Natural killer cell (primary cell): Measurements from ENCODE around the gene PIAS4. TPM values are rescaled to one million over a fixed set of nuclear protein-coding genes. Genes with fewer than 3 reads are reported as not detected.
A peak's percentile ranks its signal among the peaks of the same experiment; 100 is the strongest.

Source experiments
- ATAC-seq, 3 donors: fragments of 150-1000 bp in 2 of 3; fragments of 200-7000 bp in 1 of 3; cut with Tn5 transposase; 1 replicate in 1 of 3; 2 replicates in 2 of 3; pipeline ENCODE4 v1.10.0; 2021; ENCODE audit warnings: mild to moderate bottlenecking in 2 of 3, moderate library complexity in 2 of 3
- DNase-seq, 2 donors: peaks; one replicate each; pipeline versions ENCODE4 v3.0.0 to v3.0.0-alpha.2; 2013 to 2021; ENCODE audit warnings: mixed read lengths in 1 of 2
- H3K27ac ChIP-seq: one replicate; pipeline ENCODE4 v1.5.1; 2013; ENCODE audit warnings: mild to moderate bottlenecking, low read length
- H3K27me3 ChIP-seq: one replicate; pipeline ENCODE4 v1.6.1; 2013; ENCODE audit warnings: low read length; ENCODE audit not compliant: control insufficient read depth, insufficient read depth
- H3K36me3 ChIP-seq: one replicate; pipeline ENCODE4 v1.6.1; 2013; ENCODE audit warnings: low read length; ENCODE audit not compliant: control insufficient read depth, insufficient read depth
- H3K4me1 ChIP-seq: one replicate; pipeline ENCODE4 v1.6.1; 2013; ENCODE audit warnings: low read length; ENCODE audit not compliant: control insufficient read depth, insufficient read depth
- H3K4me3 ChIP-seq: one replicate; pipeline ENCODE4 v1.5.1; 2013; ENCODE audit warnings: low read length
- H3K9me3 ChIP-seq: one replicate; pipeline ENCODE4 v1.6.1; 2013; ENCODE audit warnings: low read length; ENCODE audit not compliant: control insufficient read depth, insufficient read depth
- H3K27ac Mint-ChIP-seq, 2 donors: one replicate each; pipeline ENCODE4 v1.8.0; 2022; ENCODE audit warnings: mild to moderate bottlenecking in 2 of 2, mixed read lengths in 2 of 2, moderate library complexity in 1 of 2
- H3K27me3 Mint-ChIP-seq, 2 donors: one replicate each; pipeline ENCODE4 v1.8.0; 2022; ENCODE audit warnings: low read depth in 2 of 2, mixed read lengths in 2 of 2
- H3K36me3 Mint-ChIP-seq: one replicate; pipeline ENCODE4 v1.8.0; 2022; ENCODE audit warnings: mixed read lengths
- H3K4me1 Mint-ChIP-seq, 2 donors: one replicate each; pipeline ENCODE4 v1.8.0; 2022; ENCODE audit warnings: mixed read lengths in 2 of 2
- H3K4me3 Mint-ChIP-seq: one replicate; pipeline ENCODE4 v1.8.0; 2022; ENCODE audit warnings: mild to moderate bottlenecking, moderate library complexity, mixed read lengths
- H3K9me3 Mint-ChIP-seq, 2 donors: one replicate each; pipeline ENCODE4 v1.8.0; 2022; ENCODE audit warnings: mixed read lengths in 2 of 2
- CTCF ChIP-seq: fragments of 200-600 bp; IDR thresholded peaks from one replicate; pipeline ENCODE4 v1.8.0; 2022; ENCODE audit warnings: antibody characterized with exemption
- WGBS: methylation state at CpG from one replicate; pipeline ENCODE4 v1.1.7; 2013; ENCODE audit warnings: missing lambda C conversion rate; ENCODE audit not compliant: insufficient coverage; 5-methylcytosine and 5-hydroxymethylcytosine counted together
- intact Hi-C: fragments of 100-400 bp; cut with micrococcal nuclease; formaldehyde crosslinking; loops from one replicate; pipeline ENCODE4 v1.14.2; 2022
- total RNA-seq, 4 donors: library from RNA; stranded (reverse); fragments of 120-200 nt in 1 of 4; gene quantifications; one replicate each; pipeline versions ENCODE4 v1.2.3 to v1.2.4, GENCODE V29; 2013 to 2022

The PIAS4 gene
- total RNA-seq, 3 donors from 2014 or later (not counting 1 experiment from before 2014, with no cell fraction given), result 25.4 to 39.4 (median 26.8) TPM

- Mint-ChIP-seq H3K4me1 (peaks cover 0 to 14% of the 10 kb centered on the region in 2 donors), H3K4me3 (no peak overlapping the region), H3K27ac (no peak overlapping the region), H3K27me3 (no peaks in the 10 kb centered on the region), H3K36me3 (no peaks in the 10 kb centered on the region), H3K9me3 (no peaks in the 10 kb centered on the region)
- intact Hi-C loops, result no loop called here
- no peak for TF ChIP-seq CTCF
- no peak overlapping the region for H3K27ac ChIP-seq
- DNase-seq (no peak), ATAC-seq (no peak)
- H3K27me3 ChIP-seq, result no peaks in the 10 kb centered on the region
- H3K36me3 ChIP-seq, result peaks cover 29% of the 10 kb centered on the region
- H3K4me3 ChIP-seq, result no peak overlapping the region
- WGBS, result 95% methylated on average over 26 of the region's 33 CpGs
- H3K4me1 ChIP-seq, result peaks cover 10% of the 10 kb centered on the region
- H3K9me3 ChIP-seq, result no peaks in the 10 kb centered on the region
Observed at GRCh38 chr19:4038057-4038456, 30.5 kb downstream of the PIAS4 start.

GRCh38 chr19:4038661-4039423, 31.3 kb downstream of the PIAS4 start:
- H3K4me3 ChIP-seq, result no peak overlapping the region
- DNase-seq, result no peak
- ATAC-seq, result no peak
- no peaks in the 10 kb centered on the region for H3K27me3 ChIP-seq
- peaks cover 23% of the 10 kb centered on the region for H3K36me3 ChIP-seq
- H3K36me3 Mint-ChIP-seq, result no peaks in the 10 kb centered on the region
- WGBS, result 92% methylated on average over 36 of the region's 40 CpGs
- H3K4me1 Mint-ChIP-seq, result peaks cover 0 to 16% of the 10 kb centered on the region in 2 donors
- TF ChIP-seq CTCF, result no peak
- no peaks in the 10 kb centered on the region for H3K27me3 Mint-ChIP-seq
- no peak overlapping the region for H3K4me3 Mint-ChIP-seq
- intact Hi-C loops, result no loop called here
- H3K27ac Mint-ChIP-seq, result no peak overlapping the region
- H3K9me3 Mint-ChIP-seq, result no peaks in the 10 kb centered on the region
- no peaks in the 10 kb centered on the region for H3K9me3 ChIP-seq
- H3K4me1 ChIP-seq, result peaks cover 10% of the 10 kb centered on the region
- no peak overlapping the region for H3K27ac ChIP-seq

DNA sequence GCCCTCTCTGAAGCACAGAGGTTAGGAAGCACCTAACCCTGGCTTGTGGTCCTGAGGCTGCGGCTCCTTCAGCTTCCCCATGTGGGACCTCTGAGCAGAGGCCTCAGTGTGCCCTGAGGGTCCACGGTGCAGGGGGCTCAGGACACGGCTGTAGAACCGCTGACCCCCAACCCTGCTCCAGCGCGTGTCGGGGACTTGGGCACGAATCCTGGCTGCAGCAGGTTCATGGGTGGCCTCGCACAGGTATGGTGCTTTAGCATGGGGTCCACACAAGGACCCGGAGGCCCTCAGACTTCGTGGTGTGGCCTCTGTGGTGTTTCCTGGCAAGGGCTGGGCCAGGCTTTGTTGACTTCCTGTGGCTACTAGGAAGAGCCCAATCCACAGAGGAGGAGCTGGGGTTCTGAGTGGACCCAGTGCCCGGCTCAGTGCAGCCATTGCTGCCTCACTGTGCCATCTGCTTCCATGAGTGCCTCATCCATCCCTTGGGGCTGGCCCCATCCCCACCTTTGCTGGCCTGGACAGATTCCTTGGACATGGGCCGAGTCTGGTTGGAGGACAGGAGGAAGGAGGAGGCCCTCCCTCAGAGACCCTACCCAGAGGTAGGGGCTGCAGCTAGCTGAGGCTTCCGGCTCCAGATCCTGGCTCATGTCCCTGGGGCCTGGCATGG, 34.7 kb downstream of the PIAS4 start:
- WGBS, result 87% methylated on average over 14 of the region's 14 CpGs

More for the DNA sequence above, 34.7 kb downstream of the PIAS4 start:
- H3K27ac ChIP-seq, result no peak overlapping the region
- H3K9me3 Mint-ChIP-seq, result no peaks in the 10 kb centered on the region
- no peak for TF ChIP-seq CTCF
- DNase-seq, result no peak
- peak overlapping the region in 1 of 2 donors; percentile 14 for H3K27ac Mint-ChIP-seq
- intact Hi-C loops, result no loop called here
- H3K4me3 ChIP-seq, result no peak overlapping the region
- H3K4me1 ChIP-seq, result peaks cover 10% of the 10 kb centered on the region
- no peaks in the 10 kb centered on the region for H3K9me3 ChIP-seq
- peaks cover 20% of the 10 kb centered on the region for H3K36me3 ChIP-seq
- peak in 2 of 3 donors; percentile 7 for ATAC-seq
- no peaks in the 10 kb centered on the region for H3K36me3 Mint-ChIP-seq
- H3K27me3 ChIP-seq, result no peaks in the 10 kb centered on the region
- H3K27me3 Mint-ChIP-seq, result no peaks in the 10 kb centered on the region
- no peak overlapping the region for H3K4me3 Mint-ChIP-seq
- peaks cover 0 to 24% of the 10 kb centered on the region in 2 donors for H3K4me1 Mint-ChIP-seq
